DMS153 treated with DMSO at 0.1 percent for 48 hours (cell line): Measurements from ENCODE around the gene DNAJC18.
"Not testable (repeated sequence)": the region's sequence is repeated elsewhere in the genome, so short reads cannot be mapped to it uniquely, and the experiment has no call there.

Source experiments
- DNase-seq: peaks from one replicate; lab custom pipeline; 2025; ENCODE audit not compliant: unreplicated experiment; lab: John Stamatoyannopoulos, UW

The DNAJC18 gene

GRCh38 chr5:139389701-139390638 lies 49.4 kb downstream of the DNAJC18 start, which contains the start of gene MZB1:
Gene MZB1, minus strand, starts transcription at chr5:139389913. Its CDS starts 57 bp downstream, at chr5:139389856.
- DNase-seq: no peak

GRCh38 chr5:139388198-139388821 lies 51.0 kb downstream of the DNAJC18 start:
- DNase-seq: peak; percentile 25

- DNase-seq: no peak
Measured at GRCh38 chr5:139387611-139388197, 51.6 kb downstream of the DNAJC18 start.

- not testable (repeated sequence) for DNase-seq
Measured at GRCh38 chr5:139386956-139387355, 52.4 kb downstream of the DNAJC18 start.

GRCh38 chr5:139386050-139386438 lies 53.3 kb downstream of the DNAJC18 start:
- no peak for DNase-seq

GRCh38 chr5:139385061-139386049 lies 54.0 kb downstream of the DNAJC18 start:
- no peak for DNase-seq

GRCh38 chr5:139384591-139385051 lies 54.7 kb downstream of the DNAJC18 start:
- DNase-seq: no peak

GRCh38 chr5:139383993-139384590 lies 55.2 kb downstream of the DNAJC18 start:
- no peak for DNase-seq

- DNase-seq: no peak
Measured at GRCh38 chr5:139383275-139383992, 55.9 kb downstream of the DNAJC18 start, which contains the start of gene SLC23A1. Gene SLC23A1, minus strand, starts transcription at chr5:139383297. Its CDS starts 44 bp downstream, at chr5:139383253.

- DNase-seq: no peak
Measured at GRCh38 chr5:139382807-139383206, 56.5 kb downstream of the DNAJC18 start.

GRCh38 chr5:139381837-139382761 lies 57.2 kb downstream of the DNAJC18 start:
- DNase-seq: no peak

- DNase-seq: no peak
Measured at GRCh38 chr5:139379626-139380449, 59.5 kb downstream of the DNAJC18 start.

- no peak for DNase-seq
Measured at GRCh38 chr5:139378941-139379361, 60.4 kb downstream of the DNAJC18 start.

- DNase-seq: no peak
Measured at GRCh38 chr5:139378101-139378825, 61.1 kb downstream of the DNAJC18 start.

- DNase-seq: no peak
Measured at GRCh38 chr5:139377226-139377625, 62.1 kb downstream of the DNAJC18 start.

GRCh38 chr5:139376364-139376763 lies 63.0 kb downstream of the DNAJC18 start:
- DNase-seq: no peak

- no peak for DNase-seq
Measured at GRCh38 chr5:139374909-139375308, 64.4 kb downstream of the DNAJC18 start.
